Measurements from ENCODE around the gene HS3ST5. TPM values are rescaled to one million over a fixed set of nuclear protein-coding genes. Genes with fewer than 3 reads are reported as not detected.

The HS3ST5 gene
- total and polyA plus RNA-seq, 2 donors (not counting 3 experiments of a cell fraction or from before 2014, with no cell fraction given): not detected

GRCh38 chr6:114376611-114377175, 33.9 kb upstream of the HS3ST5 start:
- CTCF ChIA-PET: interaction anchor here (1.2 kb wide), 1 partner anchor 8 kb away, joined by 3 read pairs; no protein-coding TSS in a partner anchor
- Histone ChIP-seq H3K79me2 (ENCODE audit: control insufficient read depth, insufficient read depth, low read length) (no peaks in the 10 kb centered on the region), H3K9me1 (replicated peaks; ENCODE audit: control insufficient read depth, extremely low read depth, insufficient read depth, low read length) (no peaks in the 10 kb centered on the region), H3K9me3 (replicated peaks; ENCODE audit: control insufficient read depth, insufficient read depth, low read length) (no peaks in the 10 kb centered on the region), H4K20me1 (replicated peaks; ENCODE audit: control insufficient read depth, extremely low read depth, insufficient read depth, low read length) (no peaks in the 10 kb centered on the region), H2AFZ (ENCODE audit: low read depth, low read length) (no peak overlapping the region), H3K27ac (ENCODE audit: insufficient read depth, low read depth, low read length) (no peak overlapping the region), H3K27me3 (ENCODE audit: control insufficient read depth in 2 of 2, insufficient read depth in 2 of 2, low read length in 2 of 2) (no peaks in the 10 kb centered on the region), H3K36me3 (ENCODE audit: control insufficient read depth in 2 of 2, extremely low read depth in 1 of 2, insufficient read depth in 2 of 2, low read length in 2 of 2) (no peaks in the 10 kb centered on the region), H3K4me3 (replicated peaks in 1 of 3; ENCODE audit: insufficient read depth in 1 of 3, low read depth in 1 of 3, low read length in 3 of 3) (no peak overlapping the region), H3K4me1 (ENCODE audit: control insufficient read depth, extremely low read depth, insufficient read depth, low read length) (no peaks in the 10 kb centered on the region), H3K9ac (replicated peaks; ENCODE audit: extremely low read depth, insufficient read depth, low read length) (no peak overlapping the region), H3K4me2 (ENCODE audit: insufficient read depth, low read length) (no peak overlapping the region)
- no peak for TF ChIP-seq GATA2 (IDR thresholded peaks at IDR 0.05; ENCODE audit: insufficient read depth, insufficient read length, low read depth, low read length)
- no peak for TF ChIP-seq POLR2A (IDR thresholded peaks at IDR 0.05; ENCODE audit: low read depth, low read length)
- no peak for TF ChIP-seq MAX (IDR thresholded peaks at IDR 0.05; ENCODE audit: insufficient read depth, insufficient read length)
- no peak for TF ChIP-seq POLR2AphosphoS5 (IDR thresholded peaks at IDR 0.05; ENCODE audit: insufficient read depth, low read depth, low read length)
- no peak for TF ChIP-seq FOS (IDR thresholded peaks at IDR 0.05; ENCODE audit: borderline replicate concordance, insufficient read depth, low read length)
- TF ChIP-seq JUN (IDR thresholded peaks at IDR 0.05; ENCODE audit: borderline replicate concordance, insufficient read depth, insufficient read length, low read depth): no peak
- no peak for TF ChIP-seq MYC (IDR thresholded peaks at IDR 0.05; ENCODE audit: low read depth, low read length)
- TF ChIP-seq CTCF (IDR thresholded peaks at IDR 0.05; ENCODE audit: extremely low read depth in 1 of 2, insufficient read depth in 1 of 2, low read depth in 1 of 2, low read length in 2 of 2): no peak
- no peak for TF ChIP-seq EZH2 (IDR thresholded peaks at IDR 0.05; ENCODE audit: borderline replicate concordance, low read depth, low read length, severe bottlenecking)
- dilution Hi-C loops (cut with MboI; ENCODE audit: extremely low pct_ligation_motif_present, low sequenced_read_pairs) (no loop called here), intact Hi-C loops (cut with micrococcal nuclease) (no loop called here)
- DNase-seq (ENCODE audit: low read depth, low spot score) (no peak), FAIRE-seq (no peak)
- BruUV-seq (replicated peaks): no TSS peak
- POLR2A ChIA-PET: no interaction called here
